Activated T-cell treated with anti-CD3 and anti-CD28 coated beads, Interleukin-2, amount 50 U/mL, for 4 hours (primary cell): ENCODE measurements around the gene HIPK4. TPM values are rescaled to one million over a fixed set of nuclear protein-coding genes. Genes with fewer than 3 reads are reported as not detected.
"Not testable (repeated sequence)": the region's sequence is repeated elsewhere in the genome, so short reads cannot be mapped to it uniquely, and the experiment has no call there.

Source experiments
- ATAC-seq, 2 donors: fragments of 200-7000 bp; cut with Tn5 transposase; one replicate each; pipeline ENCODE4 v1.10.0; 2021
- DNase-seq: peaks from one replicate; pipeline ENCODE4 v3.0.0-alpha.2; 2020
- H3K27me3 Mint-ChIP-seq: one replicate; pipeline ENCODE4 v1.8.0; 2021; ENCODE audit warnings: low read depth, mixed read lengths
- H3K36me3 Mint-ChIP-seq: one replicate; pipeline ENCODE4 v1.8.0; 2022; ENCODE audit warnings: mixed read lengths; ENCODE audit not compliant: insufficient read depth
- H3K4me1 Mint-ChIP-seq: one replicate; pipeline ENCODE4 v1.8.0; 2021; ENCODE audit warnings: low read depth, mixed read lengths
- H3K4me3 Mint-ChIP-seq: one replicate; pipeline ENCODE4 v1.8.0; 2021; ENCODE audit warnings: mild to moderate bottlenecking, moderate library complexity, mixed read lengths
- H3K9me3 Mint-ChIP-seq: one replicate; pipeline ENCODE4 v1.8.0; 2021; ENCODE audit warnings: mixed read lengths
- total RNA-seq, 3 donors: library from RNA; stranded (reverse); gene quantifications; one replicate each; pipeline ENCODE4 v1.2.1, GENCODE V29; 2021

HIPK4 gene
- total RNA-seq, 3 donors from 2014 or later, result 0.08 TPM; not detected in 2

- no peaks in the 10 kb centered on the region for H3K36me3 Mint-ChIP-seq
- no peaks in the 10 kb centered on the region for H3K9me3 Mint-ChIP-seq
- H3K4me3 Mint-ChIP-seq, result no peak overlapping the region
- H3K27me3 Mint-ChIP-seq, result no peaks in the 10 kb centered on the region
- H3K4me1 Mint-ChIP-seq, result peaks cover 9% of the 10 kb centered on the region
- ATAC-seq (no peak), DNase-seq (no peak)
Measured at GRCh38 chr19:40411125-40411842, 21.3 kb upstream of the HIPK4 start.

GRCh38 chr19:40410030-40410389 is 20.0 kb upstream of the HIPK4 start:
- DNase-seq (no peak), ATAC-seq (no peak)
- Mint-ChIP-seq H3K4me3 (no peak overlapping the region), H3K4me1 (peaks cover 9% of the 10 kb centered on the region), H3K36me3 (no peaks in the 10 kb centered on the region), H3K27me3 (no peaks in the 10 kb centered on the region), H3K9me3 (no peaks in the 10 kb centered on the region)

GRCh38 chr19:40408598-40408925 is 18.6 kb upstream of the HIPK4 start:
- H3K36me3 Mint-ChIP-seq, H3K9me3 Mint-ChIP-seq, H3K4me3 Mint-ChIP-seq, DNase-seq, ATAC-seq, H3K27me3 Mint-ChIP-seq: not testable (repeated sequence)
- peaks cover 11% of the 10 kb centered on the region for H3K4me1 Mint-ChIP-seq

GRCh38 chr19:40407714-40408597 is 18.0 kb upstream of the HIPK4 start:
- H3K27me3 Mint-ChIP-seq, result no peaks in the 10 kb centered on the region
- H3K4me1 Mint-ChIP-seq, result peaks cover 15% of the 10 kb centered on the region
- no peak overlapping the region for H3K4me3 Mint-ChIP-seq
- H3K9me3 Mint-ChIP-seq, result no peaks in the 10 kb centered on the region
- no peak for DNase-seq
- no peaks in the 10 kb centered on the region for H3K36me3 Mint-ChIP-seq
- ATAC-seq, result no peak

- peaks cover 22% of the 10 kb centered on the region for H3K4me1 Mint-ChIP-seq
- peak; percentile 64 for DNase-seq
Measured at GRCh38 chr19:40403262-40403984, 13.4 kb upstream of the HIPK4 start.

GRCh38 chr19:40400559-40400958 is 10.6 kb upstream of the HIPK4 start:
- DNase-seq, result no peak

More at GRCh38 chr19:40403262-40403984, 13.4 kb upstream of the HIPK4 start:
- H3K9me3 Mint-ChIP-seq, result no peaks in the 10 kb centered on the region
- peak; percentile 53 to 61 for ATAC-seq
- H3K4me3 Mint-ChIP-seq, result peak overlapping the region; percentile 87
- H3K36me3 Mint-ChIP-seq, result no peaks in the 10 kb centered on the region
- no peaks in the 10 kb centered on the region for H3K27me3 Mint-ChIP-seq

GRCh38 chr19:40398417-40399131 is 8.6 kb upstream of the HIPK4 start:
- Mint-ChIP-seq H3K4me1 (peaks cover 11% of the 10 kb centered on the region), H3K4me3 (peak overlapping the region; percentile 37), H3K36me3 (no peaks in the 10 kb centered on the region), H3K27me3 (no peaks in the 10 kb centered on the region), H3K9me3 (no peaks in the 10 kb centered on the region)
- ATAC-seq, result peak; percentile 83 to 84
- DNase-seq, result peak; percentile 53

More at GRCh38 chr19:40400559-40400958, 10.6 kb upstream of the HIPK4 start:
- ATAC-seq, result no peak
- H3K27me3 Mint-ChIP-seq, result no peaks in the 10 kb centered on the region
- H3K4me1 Mint-ChIP-seq, result peaks cover 13% of the 10 kb centered on the region
- H3K36me3 Mint-ChIP-seq, result no peaks in the 10 kb centered on the region
- H3K9me3 Mint-ChIP-seq, result no peaks in the 10 kb centered on the region
- H3K4me3 Mint-ChIP-seq, result no peak overlapping the region

GRCh38 chr19:40397568-40397906 is 7.6 kb upstream of the HIPK4 start:
- Mint-ChIP-seq H3K4me3 (no peak overlapping the region), H3K9me3 (no peaks in the 10 kb centered on the region), H3K4me1 (peaks cover 5% of the 10 kb centered on the region), H3K36me3 (no peaks in the 10 kb centered on the region), H3K27me3 (no peaks in the 10 kb centered on the region)
- DNase-seq (no peak), ATAC-seq (no peak)

- DNase-seq, result no peak
- Mint-ChIP-seq H3K4me1 (peaks cover 5% of the 10 kb centered on the region), H3K36me3 (no peaks in the 10 kb centered on the region), H3K4me3 (no peak overlapping the region), H3K9me3 (no peaks in the 10 kb centered on the region), H3K27me3 (no peaks in the 10 kb centered on the region)
- no peak for ATAC-seq
Measured at GRCh38 chr19:40396886-40397567, 7.0 kb upstream of the HIPK4 start.

- ATAC-seq (no peak), DNase-seq (no peak)
- peaks cover 5% of the 10 kb centered on the region for H3K4me1 Mint-ChIP-seq
- H3K4me3 Mint-ChIP-seq, result no peak overlapping the region
- H3K36me3 Mint-ChIP-seq, result no peaks in the 10 kb centered on the region
- H3K27me3 Mint-ChIP-seq, result no peaks in the 10 kb centered on the region
- H3K9me3 Mint-ChIP-seq, result no peaks in the 10 kb centered on the region
Measured at GRCh38 chr19:40395956-40396355, 6.0 kb upstream of the HIPK4 start.

- no peaks in the 10 kb centered on the region for H3K9me3 Mint-ChIP-seq
- peaks cover 5% of the 10 kb centered on the region for H3K4me1 Mint-ChIP-seq
- no peak overlapping the region for H3K4me3 Mint-ChIP-seq
- DNase-seq, result no peak
- ATAC-seq, result no peak
- no peaks in the 10 kb centered on the region for H3K27me3 Mint-ChIP-seq
- H3K36me3 Mint-ChIP-seq, result no peaks in the 10 kb centered on the region
Measured at GRCh38 chr19:40394816-40395210, 4.8 kb upstream of the HIPK4 start.

GRCh38 chr19:40393894-40394815 is 4.2 kb upstream of the HIPK4 start:
- H3K27me3 Mint-ChIP-seq, result no peaks in the 10 kb centered on the region
- no peak for DNase-seq
- H3K4me3 Mint-ChIP-seq, result no peak overlapping the region
- no peaks in the 10 kb centered on the region for H3K9me3 Mint-ChIP-seq
- no peak for ATAC-seq
- H3K36me3 Mint-ChIP-seq, result no peaks in the 10 kb centered on the region
- peaks cover 3% of the 10 kb centered on the region for H3K4me1 Mint-ChIP-seq
